GM12872 (cell line): Measurements from ENCODE around the gene LYST.

Experiments used
- TF ChIP-seq, protein P1 (sequence below): IDR thresholded peaks from 3 replicates; pipeline ENCODE4 v1.5.1; 2011; ENCODE audit warnings: low read depth, mild to moderate bottlenecking, low read length, moderate library complexity; ENCODE audit not compliant: insufficient read depth

The LYST gene

GRCh38 chr1:235642011-235642942, 224.4 kb downstream of the LYST start:
- TF ChIP-seq, protein P1, sequence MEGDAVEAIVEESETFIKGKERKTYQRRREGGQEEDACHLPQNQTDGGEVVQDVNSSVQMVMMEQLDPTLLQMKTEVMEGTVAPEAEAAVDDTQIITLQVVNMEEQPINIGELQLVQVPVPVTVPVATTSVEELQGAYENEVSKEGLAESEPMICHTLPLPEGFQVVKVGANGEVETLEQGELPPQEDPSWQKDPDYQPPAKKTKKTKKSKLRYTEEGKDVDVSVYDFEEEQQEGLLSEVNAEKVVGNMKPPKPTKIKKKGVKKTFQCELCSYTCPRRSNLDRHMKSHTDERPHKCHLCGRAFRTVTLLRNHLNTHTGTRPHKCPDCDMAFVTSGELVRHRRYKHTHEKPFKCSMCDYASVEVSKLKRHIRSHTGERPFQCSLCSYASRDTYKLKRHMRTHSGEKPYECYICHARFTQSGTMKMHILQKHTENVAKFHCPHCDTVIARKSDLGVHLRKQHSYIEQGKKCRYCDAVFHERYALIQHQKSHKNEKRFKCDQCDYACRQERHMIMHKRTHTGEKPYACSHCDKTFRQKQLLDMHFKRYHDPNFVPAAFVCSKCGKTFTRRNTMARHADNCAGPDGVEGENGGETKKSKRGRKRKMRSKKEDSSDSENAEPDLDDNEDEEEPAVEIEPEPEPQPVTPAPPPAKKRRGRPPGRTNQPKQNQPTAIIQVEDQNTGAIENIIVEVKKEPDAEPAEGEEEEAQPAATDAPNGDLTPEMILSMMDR: no peak

- TF ChIP-seq, protein P1: no peak
Measured at GRCh38 chr1:235640580-235640979, 226.1 kb downstream of the LYST start.

GRCh38 chr1:235639226-235640205, 227.2 kb downstream of the LYST start:
- TF ChIP-seq, protein P1: no peak

DNA sequence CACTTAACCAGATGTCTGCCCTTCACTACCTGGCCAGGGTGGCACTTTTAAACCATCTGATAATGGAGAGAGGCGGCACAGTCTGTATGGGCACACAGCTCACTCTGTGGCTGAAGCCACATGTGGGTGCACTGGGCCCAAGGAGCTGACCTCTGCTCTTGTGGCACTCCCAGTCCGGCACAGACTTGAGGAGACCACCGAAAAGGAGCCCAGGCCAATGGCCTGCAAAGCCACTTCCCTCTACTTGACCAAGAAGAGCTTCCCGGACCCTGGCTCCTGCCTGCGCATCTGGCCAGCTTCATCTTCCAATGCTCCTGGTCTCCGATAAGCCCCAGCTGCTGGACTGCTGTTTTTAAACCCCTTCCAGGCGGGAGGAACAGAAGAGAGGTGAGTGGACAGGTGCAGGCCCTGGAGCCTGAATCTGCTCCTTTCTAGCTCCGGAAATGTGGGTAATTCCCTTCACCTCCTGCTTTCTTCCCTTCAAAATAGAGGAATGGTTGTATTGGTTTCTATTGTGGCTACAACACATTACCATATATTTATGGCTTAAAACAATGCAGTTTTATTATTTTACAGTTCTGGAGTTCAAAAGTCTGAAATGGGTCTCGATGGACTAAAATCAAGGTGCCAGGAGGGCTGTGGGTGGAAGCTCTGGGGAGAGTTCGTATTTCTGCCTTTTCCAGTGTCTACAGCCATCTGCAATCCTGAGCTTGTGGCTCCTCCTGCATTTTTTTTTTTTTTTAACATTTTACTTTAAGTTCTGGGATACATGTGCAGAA, 228.8 kb downstream of the LYST start:
- TF ChIP-seq, protein P1: no peak

DNA sequence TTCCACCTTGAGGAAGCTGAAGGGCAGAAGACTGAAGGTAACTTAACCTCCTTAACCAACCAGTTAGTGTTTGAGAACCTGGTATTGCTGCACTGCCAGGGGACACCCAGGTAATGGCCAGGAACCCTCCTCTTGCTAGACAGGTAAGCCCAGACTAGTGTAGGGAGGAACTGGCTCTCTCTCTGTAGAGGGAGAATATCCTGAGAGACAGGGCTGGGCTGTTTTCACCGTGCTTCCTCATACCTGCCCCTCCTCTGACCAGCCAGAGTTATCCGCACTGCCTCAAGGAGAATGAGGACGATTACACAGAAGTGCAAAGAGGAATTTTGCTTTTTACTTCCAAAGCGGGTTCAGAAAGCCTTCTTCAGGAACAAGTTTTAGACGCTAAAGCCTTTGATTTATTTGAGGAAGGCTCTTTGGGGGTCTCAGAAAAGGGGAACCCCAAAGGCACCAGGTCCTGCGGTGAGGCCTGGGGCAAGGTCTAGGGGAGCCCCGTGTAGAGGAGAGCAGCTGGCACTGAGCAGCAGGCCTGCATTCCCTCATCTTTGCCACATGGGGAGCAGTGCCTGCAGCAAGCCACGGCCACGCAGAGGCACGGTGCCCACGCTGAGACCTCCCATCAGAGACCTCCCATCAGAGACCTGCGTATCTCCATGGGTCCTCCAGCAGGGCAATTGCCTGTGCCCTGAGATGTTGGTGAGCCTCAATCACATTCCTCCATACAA, 230.6 kb downstream of the LYST start:
- TF ChIP-seq, protein P1: peak; percentile 41; the same call in 1 of the 3 replicates

DNA sequence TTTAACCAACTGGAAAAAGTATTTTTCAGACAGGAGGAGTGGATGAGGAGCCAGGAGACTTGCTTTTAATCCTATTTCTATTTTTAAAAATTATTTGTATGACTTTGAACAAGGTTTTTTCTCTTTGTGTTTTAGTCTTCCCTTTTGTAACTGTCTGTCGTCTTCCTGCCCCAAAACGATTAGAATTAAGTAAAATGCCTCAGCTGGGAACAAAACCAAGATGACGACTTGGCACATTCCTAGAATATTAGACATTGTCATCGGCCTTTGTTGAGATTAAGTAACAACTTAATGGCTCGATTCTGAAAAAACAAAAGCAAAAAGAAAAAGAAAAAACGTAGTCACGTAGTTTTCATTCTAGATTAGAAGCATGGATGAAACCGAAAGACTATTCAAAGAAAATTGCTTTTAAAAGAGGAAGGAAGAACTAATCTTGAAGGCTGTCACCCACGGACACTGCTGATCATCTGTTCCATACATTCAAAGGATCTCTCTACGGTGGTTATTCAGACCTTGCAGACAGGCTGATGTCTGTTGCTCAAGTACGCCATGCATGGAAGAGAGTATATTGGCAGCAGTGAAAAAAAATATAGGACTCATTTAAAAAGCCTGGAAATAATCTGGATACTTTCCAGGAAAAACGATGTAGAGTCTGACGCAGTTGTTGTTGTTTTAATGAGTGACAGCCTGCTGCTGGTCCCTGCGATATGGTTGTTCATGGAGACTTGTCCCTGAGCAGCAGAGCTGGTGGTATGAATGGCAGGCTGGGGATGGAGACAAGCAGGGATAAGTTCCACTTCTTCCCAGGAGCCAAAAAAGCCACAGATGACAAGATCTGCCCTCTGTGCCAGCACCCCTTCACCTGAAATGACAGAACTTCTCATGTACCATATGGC, 234.0 kb downstream of the LYST start:
- TF ChIP-seq, protein P1: no peak
